AG09309 (cell line): ENCODE results near the gene TNMD.

ENCODE experiments used
- DNase-seq: peaks from one replicate; pipeline ENCODE4 v3.0.0-alpha.2; 2010; ENCODE audit warnings: low read depth
- H3K4me3 ChIP-seq: 2 replicates; pipeline ENCODE4 v1.5.1; 2011; ENCODE audit warnings: mild to moderate bottlenecking, low read depth, low read length, moderate library complexity; ENCODE audit not compliant: control insufficient read depth
- TF ChIP-seq, protein P1 (sequence below): IDR thresholded peaks from 2 replicates; pipeline ENCODE4 v1.5.1; 2011; ENCODE audit warnings: mild to moderate bottlenecking, low read depth, low read length, inconsistent platforms; ENCODE audit not compliant: insufficient read depth, control insufficient read depth; ENCODE audit errors: missing control alignments

Gene TNMD

GRCh38 chrX:100615005-100615404 lies 30.3 kb downstream of the TNMD start:
- TF ChIP-seq, protein P1, sequence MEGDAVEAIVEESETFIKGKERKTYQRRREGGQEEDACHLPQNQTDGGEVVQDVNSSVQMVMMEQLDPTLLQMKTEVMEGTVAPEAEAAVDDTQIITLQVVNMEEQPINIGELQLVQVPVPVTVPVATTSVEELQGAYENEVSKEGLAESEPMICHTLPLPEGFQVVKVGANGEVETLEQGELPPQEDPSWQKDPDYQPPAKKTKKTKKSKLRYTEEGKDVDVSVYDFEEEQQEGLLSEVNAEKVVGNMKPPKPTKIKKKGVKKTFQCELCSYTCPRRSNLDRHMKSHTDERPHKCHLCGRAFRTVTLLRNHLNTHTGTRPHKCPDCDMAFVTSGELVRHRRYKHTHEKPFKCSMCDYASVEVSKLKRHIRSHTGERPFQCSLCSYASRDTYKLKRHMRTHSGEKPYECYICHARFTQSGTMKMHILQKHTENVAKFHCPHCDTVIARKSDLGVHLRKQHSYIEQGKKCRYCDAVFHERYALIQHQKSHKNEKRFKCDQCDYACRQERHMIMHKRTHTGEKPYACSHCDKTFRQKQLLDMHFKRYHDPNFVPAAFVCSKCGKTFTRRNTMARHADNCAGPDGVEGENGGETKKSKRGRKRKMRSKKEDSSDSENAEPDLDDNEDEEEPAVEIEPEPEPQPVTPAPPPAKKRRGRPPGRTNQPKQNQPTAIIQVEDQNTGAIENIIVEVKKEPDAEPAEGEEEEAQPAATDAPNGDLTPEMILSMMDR = peak; percentile 72
- H3K4me3 ChIP-seq = no peak overlapping the region
- DNase-seq = peak; percentile 20

DNA sequence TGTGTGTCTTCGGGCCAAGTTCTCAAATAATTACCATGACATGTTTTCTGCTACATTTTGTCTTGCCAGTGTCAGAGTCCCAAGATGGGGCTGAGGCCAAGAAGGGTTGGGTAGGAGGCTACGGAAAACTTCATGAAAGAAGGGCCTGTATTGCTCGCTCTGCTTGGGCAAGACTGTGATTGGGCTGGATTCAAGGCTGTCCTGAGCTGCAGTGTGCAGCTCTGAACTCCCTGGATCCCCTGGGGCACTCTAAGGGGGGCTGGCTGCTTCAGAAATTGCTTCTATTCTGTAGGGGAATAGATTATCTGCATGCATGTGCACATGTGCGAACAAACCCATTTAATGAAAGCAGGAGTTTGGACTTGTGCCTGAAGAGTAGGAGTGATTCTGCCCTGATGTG lies 38.3 kb downstream of the TNMD start:
- TF ChIP-seq, protein P1 = no peak
- H3K4me3 ChIP-seq = no peak overlapping the region
- no peak for DNase-seq

DNA sequence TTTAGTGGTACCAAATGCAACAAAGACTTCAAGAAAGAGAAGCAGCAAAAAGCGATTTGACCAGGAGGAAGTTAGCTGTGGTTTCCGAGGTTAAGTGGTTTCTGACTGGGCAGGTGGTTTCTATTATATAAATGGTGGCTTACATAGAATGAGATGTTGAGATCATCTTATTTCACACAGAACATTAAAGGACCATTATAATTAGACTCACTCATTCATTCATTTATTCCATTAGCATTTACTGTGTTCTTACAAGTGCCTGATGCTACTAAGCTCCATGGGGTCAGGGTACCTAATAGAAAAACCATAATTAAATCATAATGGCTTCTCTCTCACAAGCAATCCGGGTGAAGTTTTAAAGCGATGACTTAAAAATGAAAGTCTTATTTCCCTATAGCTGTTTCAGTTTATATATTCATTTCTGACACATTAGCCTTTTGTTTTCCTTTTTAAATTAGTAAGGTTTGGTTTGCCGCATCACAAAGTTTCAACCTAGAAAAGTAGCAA lies 41.3 kb downstream of the TNMD start:
- TF ChIP-seq, protein P1 = no peak
- no peak for DNase-seq
- H3K4me3 ChIP-seq = no peak overlapping the region

GRCh38 chrX:100635040-100635439 lies 50.3 kb downstream of the TNMD start:
- TF ChIP-seq, protein P1 = no peak
- no peak overlapping the region for H3K4me3 ChIP-seq
- no peak for DNase-seq

DNA sequence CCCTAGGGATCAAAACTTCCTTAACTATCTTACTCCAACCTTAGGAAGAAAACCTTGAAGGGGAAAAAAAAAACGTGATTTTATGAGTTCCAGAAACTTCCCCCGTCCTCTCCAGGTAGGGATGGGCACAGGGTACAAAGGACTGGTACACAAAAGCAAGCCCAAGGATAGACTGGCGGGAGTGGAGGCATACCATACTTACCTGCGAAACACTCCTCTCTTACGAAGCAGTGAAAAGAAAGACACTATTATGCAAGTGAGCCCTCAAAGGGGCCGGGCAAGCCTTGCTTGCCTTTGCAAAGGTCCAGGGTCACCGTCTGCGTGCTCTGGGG lies 51.2 kb downstream of the TNMD start:
- no peak for DNase-seq
- peak overlapping the region; percentile 71 for H3K4me3 ChIP-seq
- TF ChIP-seq, protein P1 = no peak

- TF ChIP-seq, protein P1 = peak; percentile 53
- peak within 1 kb of the TSS; percentile 71 for H3K4me3 ChIP-seq
- peak; percentile 42 for DNase-seq
These were observed 51.7 kb downstream of the TNMD start, which contains the start of gene TSPAN6 for GRCh38 chrX:100636321-100636991. TSPAN6 (minus strand) TSS chrX:100636806; CDS start chrX:100636694, 112 bp downstream.
